Erythroblast (primary cell): ENCODE measurements around the gene UBE2K.
A peak's percentile ranks its signal among the peaks of the same experiment; 100 is the strongest.
"Not testable (repeated sequence)": the region's sequence is repeated elsewhere in the genome, so short reads cannot be mapped to it uniquely, and the experiment has no call there.

Experiments
- DNase-seq, 2 experiments: peaks; one replicate each; lab custom pipeline; 2025; lab: John Stamatoyannopoulos, UW
- GATA1 ChIP-seq: IDR thresholded peaks from 2 replicates; pipeline ENCODE4 v1.6.1; 2011; ENCODE audit warnings: low read depth, mild to moderate bottlenecking, control low read depth, low read length, moderate library complexity
- POLR2A ChIP-seq: IDR thresholded peaks from 2 replicates; pipeline ENCODE4 v1.6.1; 2011; ENCODE audit warnings: mild to moderate bottlenecking, low read length

The UBE2K gene

GRCh38 chr4:39706334-39706733, 8.4 kb downstream of the UBE2K start:
- peak in 1 of 2 experiments; percentile 42 for DNase-seq
- TF ChIP-seq GATA1: no peak
- no peak for TF ChIP-seq POLR2A

DNA sequence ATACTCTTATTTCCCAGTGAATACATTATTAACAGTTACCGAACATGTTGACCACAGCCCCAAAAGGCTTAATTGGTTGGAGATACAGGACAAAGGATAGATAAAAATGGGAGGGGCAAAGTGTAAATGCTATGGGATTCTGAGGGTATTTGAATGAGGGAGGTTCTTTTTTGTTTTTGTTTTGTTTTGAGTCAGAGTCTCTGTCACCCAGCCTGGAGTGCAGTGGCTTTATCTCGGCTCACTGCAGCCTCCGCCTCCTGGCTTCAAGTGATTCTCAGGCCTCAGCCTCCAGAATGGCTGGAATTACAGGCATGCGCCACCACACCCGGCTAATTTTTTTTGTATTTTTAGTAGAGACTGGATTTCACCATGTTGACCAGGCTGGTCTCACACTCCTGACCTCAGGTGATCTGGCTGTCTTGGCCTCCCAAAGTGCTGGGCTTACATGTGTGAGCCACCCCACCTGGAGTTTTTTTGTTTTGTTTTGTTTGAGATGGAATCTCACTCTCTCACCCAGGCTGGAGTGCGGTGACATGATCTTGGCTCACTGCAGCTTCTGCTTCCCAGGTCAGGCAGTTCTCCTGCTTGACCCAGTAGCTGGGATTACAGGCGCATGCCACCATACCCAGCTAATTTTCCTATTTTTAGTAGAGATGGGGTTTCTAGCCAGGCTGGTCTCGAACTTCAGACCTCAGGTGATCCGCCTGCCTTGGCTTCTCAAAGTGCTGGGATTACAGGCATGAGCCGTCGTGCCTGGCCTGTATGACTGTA, 9.0 kb downstream of the UBE2K start:
- peak; percentile 53 to 69 for DNase-seq
- TF ChIP-seq GATA1: no peak
- TF ChIP-seq POLR2A: no peak

DNA sequence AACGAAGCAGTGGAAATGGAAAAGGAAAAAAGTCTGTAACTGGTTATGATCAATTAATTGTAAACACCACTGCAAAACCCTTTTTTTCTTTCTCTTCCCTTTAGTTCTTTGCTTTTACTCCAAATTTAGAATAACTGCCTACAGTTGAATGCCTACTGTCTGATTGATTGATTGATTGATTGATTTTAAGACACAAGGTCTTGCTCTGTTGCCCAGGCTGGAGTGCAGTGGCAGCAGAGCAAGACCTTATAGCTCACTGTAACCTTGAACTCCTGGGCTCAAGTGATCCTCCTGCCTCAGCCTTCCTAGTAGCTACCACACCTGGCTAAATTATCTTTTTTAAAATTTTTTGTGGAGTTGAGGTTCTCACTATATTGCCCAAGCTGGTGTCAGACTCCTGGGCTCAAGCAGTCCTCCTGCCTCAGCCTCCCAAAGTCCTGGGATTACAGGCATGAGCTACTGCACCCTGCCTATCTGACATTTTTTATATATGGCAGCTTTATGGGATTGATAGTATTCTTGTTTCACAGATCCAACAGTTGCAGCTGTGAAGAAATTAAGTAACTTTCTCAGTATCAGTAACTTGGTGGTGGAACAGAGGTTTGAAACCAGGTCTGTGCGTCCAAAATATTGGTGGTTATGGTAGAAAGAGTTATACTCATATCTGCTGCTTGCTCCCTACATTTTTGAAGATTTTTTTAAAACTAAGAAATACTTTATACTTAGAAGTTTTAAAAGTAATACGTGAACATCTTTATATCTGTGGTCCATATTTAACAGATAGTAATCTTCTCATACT, 12.4 kb downstream of the UBE2K start:
- TF ChIP-seq GATA1: no peak
- no peak for TF ChIP-seq POLR2A
- DNase-seq: peak; percentile 16 to 52

DNA sequence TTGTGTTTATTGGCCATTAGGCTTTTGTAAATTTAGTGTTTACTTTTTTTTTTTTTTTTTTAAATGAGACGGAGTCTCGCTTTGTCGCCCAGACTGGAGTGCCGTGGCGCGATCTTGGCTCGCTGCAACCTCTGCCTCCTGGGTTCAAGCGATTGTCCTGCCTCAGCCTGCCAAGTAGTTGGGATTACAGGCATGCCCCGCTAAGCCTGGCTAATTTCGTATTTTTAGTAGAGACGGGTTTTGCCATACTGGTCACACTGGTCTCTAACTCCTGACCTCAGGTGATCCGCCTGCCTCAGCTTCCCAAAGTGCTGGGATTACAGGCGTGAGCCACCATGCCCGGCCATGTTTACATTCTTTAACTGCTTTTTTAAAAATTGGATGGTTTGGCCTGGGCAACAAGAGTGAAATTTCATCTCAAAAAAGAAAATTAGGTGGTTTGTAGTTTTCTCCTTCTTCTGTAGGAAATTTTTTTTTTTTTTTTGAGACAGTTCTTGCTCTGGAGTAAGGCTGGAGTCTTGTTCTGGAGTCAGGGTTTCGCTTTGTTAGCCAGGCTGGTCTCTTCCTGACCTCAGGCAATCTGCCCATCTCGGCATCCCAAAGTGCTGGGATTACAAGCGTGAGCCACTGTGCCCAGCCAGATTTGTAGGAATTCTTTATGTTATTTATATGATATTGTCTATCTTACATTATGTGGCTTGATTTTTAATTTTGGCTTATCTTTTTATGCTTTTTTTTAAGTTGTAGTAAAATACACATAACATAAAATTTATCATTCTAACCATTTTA, 15.1 kb downstream of the UBE2K start:
- no peak for DNase-seq
- no peak for TF ChIP-seq GATA1
- TF ChIP-seq POLR2A: no peak

GRCh38 chr4:39713691-39714090, 15.8 kb downstream of the UBE2K start:
- TF ChIP-seq GATA1 (no peak), POLR2A (no peak)
- peak in 1 of 2 experiments; percentile 16 for DNase-seq

GRCh38 chr4:39714166-39714565, 16.2 kb downstream of the UBE2K start:
- no peak for DNase-seq
- TF ChIP-seq GATA1 (no peak), POLR2A (no peak)

- TF ChIP-seq GATA1 (no peak), POLR2A (no peak)
These were observed 17.9 kb downstream of the UBE2K start for GRCh38 chr4:39715788-39716187.

GRCh38 chr4:39716356-39716755, 18.4 kb downstream of the UBE2K start:
- DNase-seq: no peak
- TF ChIP-seq GATA1: no peak
- no peak for TF ChIP-seq POLR2A

More at GRCh38 chr4:39715788-39716187, 17.9 kb downstream of the UBE2K start:
- no peak for DNase-seq

DNA sequence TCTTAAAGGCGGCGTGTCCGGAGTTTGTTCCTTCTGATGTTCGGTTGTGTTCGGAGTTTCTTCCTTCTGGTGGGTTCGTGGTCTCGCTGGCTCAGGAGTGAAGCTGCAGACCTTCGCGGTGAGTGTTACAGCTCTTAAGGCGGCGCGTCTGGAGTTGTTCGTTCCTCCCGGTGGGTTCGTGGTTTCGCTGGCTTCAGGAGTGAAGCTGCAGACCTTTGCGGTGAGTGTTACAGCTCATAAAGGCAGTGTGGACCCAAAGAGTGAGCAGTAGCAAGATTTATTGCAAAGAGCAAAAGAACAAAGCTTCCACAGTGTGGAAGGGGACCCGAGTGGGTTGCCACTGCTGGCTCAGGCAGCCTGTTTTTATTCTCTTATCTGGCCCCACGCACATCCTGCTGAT, 19.8 kb downstream of the UBE2K start:
- not testable (repeated sequence) for DNase-seq

DNA sequence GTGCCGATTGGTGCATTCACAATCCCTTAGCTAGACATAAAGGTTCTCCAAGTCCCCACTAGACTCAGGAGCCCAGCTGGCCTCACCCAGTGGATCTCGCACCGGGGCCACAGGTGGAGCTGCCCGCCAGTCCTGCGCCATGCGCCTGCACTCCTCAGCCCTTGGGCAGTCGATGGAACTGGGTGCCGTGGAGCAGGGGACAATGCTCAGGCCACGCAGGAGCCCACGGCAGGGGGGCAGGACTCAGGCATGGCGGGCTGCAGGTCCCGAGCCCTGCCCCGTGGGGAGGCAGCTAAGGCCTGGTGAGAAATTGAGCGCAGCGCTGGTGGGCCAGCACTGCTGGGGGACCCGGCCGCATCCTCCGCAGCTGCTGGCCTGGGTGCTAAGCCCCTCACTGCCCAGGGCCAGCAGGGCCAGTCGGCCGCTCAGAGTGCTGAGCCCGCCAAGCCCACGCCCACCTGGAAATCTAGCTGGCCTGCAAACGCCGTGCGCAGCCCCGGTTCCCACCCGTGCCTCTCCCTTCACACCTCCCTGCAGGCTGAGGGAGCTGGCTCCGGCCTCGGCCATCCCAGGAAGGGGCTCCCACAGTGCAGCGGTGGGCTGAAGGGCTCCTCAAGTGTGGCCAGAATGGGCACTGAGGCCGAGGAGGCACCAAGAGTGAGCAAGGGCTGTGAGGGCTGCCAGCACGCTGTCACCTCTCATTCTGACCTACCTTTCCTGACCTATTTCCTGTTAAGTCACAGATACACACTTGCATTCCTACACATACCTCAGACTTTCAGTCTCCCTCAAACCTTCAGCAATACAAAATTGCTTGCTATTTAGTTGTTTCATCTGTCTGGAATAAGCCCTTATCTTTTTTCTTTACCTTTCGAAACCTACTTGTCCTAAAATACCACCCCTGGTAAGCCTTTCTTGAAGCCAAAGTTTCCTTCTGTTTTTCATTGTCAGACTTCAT, 20.7 kb downstream of the UBE2K start:
- TF ChIP-seq GATA1 (no peak), POLR2A (no peak)
- DNase-seq: no peak

DNA sequence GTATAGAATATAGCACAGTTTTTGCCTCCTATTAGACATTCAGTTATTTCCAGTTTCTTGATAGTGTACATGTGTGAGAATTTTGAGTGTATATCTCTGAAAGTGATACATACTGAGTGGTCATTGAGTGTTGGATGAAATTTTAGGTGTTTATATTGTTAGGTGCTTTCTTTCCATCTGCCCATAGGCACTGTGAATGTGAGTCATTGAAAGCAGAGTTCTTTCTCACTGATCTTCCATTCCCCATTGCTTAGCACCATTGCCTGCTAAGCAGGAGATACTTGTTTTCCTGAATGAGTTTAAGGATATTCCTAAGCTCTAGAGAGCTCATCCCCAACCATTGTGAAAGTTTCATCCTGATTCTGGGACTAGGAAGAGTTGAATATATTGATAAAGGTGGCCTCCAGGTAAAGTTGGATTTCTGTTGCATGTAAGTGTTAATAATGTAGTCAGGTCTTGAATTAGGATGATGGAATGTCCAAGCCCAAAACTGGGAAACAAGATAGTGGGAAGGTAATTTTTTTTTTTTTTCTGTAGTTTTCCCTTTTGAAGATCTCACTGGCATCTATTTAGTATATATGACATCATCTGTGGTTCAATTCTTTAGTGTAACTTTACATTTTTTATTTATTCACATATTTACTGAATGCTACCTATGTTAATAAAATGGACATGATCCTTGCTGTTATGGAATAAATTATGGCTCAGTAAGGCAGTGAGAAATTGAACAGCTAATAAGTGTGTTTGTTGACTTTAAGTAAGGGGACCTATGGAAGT, 22.1 kb downstream of the UBE2K start:
- DNase-seq: no peak
- TF ChIP-seq GATA1: no peak
- no peak for TF ChIP-seq POLR2A

- DNase-seq: not testable (repeated sequence)
These were observed 23.3 kb downstream of the UBE2K start for GRCh38 chr4:39721273-39721672.

GRCh38 chr4:39721788-39722187, 23.9 kb downstream of the UBE2K start:
- no peak for DNase-seq
- no peak for TF ChIP-seq POLR2A
- TF ChIP-seq GATA1: no peak
